Hepatic stellate cell (primary cell): ENCODE data around the gene FAF1.
"Not testable (repeated sequence)": the region's sequence is repeated elsewhere in the genome, so short reads cannot be mapped to it uniquely, and the experiment has no call there.

ENCODE experiments used
- DNase-seq: peaks from one replicate; pipeline ENCODE4 v3.0.0; 2011; ENCODE audit warnings: low spot score

FAF1 gene

DNA sequence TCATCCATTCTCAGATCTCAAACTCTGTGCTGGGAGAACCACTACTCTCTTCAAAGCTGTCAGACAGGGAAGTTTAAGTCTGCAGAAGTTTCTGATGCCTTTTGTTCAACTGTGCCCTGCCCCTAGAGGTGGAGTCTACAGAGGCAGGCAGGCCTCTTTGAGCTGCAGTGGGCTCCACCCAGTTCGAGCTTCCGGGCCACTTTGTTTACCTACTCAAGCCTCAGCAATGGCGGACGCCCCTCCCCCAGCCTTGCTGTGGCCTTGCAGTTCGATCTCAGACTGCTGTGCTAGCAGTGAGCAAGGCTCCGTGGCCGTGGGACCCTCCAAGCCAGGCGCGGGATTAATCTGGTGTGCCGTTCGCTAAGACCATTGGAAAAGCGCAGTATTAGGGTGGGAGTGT, 49.7 kb downstream of the FAF1 start:
- DNase-seq, result not testable (repeated sequence)

DNA sequence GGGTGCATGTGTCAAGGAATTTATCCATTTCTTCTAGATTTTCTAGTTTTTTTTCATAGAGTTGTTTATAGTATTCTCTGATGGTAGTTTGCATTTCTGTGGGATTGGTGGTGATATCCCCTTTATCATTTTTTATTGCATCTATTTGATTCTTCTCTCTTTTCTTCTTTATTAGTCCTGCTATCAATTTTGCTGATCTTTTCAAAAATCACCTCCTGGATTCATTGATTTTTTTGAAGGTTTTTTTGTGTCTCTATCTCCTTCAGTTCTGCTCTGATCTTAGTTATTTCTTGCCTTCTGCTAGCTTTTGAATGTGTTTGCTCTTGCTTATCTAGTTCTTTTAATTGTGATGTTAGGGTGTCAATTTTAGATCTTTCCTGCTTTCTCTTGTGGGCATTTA, 52.5 kb downstream of the FAF1 start:
- DNase-seq, result not testable (repeated sequence)

DNA sequence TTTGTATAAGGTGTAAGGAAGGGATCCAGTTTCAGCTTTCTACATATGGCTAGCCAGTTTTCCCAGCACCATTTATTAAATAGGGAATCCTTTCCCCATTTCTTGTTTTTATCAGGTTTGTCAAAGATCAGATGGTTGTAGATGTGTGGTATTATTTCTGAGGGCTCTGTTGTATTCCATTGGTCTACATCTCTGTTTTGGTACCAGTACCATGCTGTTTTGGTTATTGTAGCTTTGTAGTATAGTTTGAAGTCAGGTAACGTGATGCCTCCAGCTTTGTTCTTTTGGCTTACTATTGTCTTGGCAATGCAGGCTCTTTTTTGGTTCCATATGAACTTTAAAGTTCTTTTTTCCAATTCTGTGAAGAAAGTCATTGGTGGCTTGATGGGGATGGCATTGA, 54.0 kb downstream of the FAF1 start:
- not testable (repeated sequence) for DNase-seq

DNA sequence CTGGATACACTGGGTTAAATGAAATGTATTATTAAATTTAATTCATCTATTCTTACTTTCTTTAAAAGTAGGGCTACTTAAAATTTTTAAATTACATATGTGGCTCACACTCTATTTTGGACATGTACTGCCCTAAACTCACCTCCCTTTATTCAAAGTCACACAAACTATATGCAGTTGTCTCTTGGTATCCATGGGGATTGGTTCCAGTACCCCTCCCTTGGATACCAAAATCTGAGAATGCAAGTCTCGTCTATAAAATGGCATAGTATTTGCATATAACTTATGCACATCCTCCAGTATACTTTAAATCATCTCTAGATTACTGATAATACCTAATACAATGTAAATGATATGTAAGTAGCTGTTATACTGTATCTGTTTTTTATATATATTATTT, 57.6 kb downstream of the FAF1 start:
- no peak for DNase-seq

DNA sequence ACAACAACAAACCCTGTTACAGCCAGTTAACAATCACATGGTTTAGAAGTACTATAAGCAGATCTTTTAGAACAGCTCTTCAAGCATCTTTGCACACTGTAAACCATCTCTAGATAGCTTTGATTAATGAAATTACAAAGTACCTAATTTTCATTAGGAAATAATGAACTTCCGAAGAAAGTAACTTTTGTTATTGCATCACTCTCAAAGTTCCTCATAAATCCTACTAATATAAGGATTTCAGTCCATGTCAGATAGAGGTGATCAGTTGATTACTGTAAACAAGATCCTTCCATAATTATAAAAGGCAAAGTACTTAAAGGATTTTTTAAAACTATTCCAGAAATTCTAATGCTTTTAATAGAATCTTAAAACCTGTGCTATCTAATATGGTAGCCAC, 58.2 kb downstream of the FAF1 start:
- no peak for DNase-seq

DNA sequence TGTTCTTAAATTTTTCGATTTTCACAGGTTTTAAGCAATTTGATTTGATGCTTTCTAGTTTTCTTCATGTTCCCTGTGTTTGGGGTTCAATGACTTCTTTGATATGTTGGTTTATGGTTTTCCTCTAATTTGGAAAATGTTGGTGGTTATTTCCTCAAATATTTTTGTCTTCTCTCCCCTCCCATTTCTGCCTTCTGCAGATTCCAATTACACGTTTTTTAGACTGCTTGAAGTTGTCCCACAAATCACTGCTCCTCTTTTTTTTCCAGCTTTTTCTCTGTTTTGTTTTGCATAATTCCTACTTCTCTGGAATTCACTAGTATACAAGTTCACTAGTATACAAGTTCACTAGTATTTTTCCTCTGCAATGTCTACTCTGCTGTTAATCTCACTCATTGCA, 61.3 kb downstream of the FAF1 start:
- DNase-seq, result no peak

DNA sequence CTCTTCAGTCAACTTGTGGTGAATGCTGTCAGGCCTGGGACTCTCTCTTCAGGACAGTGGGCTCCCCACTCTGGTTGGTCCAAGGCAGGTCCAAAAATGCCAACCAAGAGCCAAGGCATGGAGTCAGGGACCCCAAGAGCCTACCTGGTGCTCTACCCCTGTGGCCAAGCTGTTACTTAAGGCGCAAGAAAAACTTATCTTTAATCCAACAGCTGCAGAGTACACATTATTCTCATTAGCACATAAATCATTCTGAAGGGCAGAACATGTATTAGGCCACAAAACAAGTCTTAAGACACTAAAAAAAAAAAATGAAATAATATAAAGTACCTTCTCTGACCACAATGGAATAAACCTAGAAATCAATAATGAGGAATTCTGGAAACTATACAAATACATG, 65.7 kb downstream of the FAF1 start:
- no peak for DNase-seq

DNA sequence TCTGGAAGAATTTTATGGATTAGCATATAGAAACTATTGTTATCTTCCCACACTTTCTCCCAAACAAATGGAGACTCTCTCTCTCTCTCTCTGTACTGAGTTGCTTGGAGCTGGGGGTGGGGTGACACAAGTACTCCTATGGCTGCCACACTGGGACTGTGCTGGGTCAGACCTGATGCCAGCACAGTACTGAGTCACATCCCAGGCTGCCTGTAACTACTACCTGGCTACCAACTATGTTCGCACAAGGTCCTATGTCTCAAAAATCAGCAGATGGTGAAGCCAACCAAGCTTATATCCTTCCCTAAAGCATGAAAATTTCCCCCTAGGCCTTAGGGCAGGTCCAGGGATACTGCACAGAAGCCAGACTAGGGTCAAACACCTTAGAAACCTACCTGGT, 66.6 kb downstream of the FAF1 start:
- no peak for DNase-seq

DNA sequence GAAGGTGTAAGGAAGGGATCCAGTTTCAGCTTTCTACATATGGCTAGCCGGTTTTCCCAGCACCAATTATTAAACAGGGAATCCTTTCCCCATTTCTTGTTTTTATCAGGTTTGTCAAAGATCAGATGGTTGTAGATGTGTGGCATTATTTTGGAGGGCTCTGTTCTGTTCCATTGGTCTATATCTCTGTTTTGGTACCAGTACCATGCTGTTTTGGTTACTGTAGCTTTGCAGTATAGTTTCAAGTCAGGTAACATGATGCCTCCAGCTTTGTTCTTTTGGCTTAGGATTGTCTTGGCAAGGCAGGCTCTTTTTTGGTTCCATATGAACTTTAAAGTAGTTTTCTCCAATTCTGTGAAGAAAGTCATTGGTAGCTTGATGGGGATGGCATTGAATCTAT, 72.5 kb downstream of the FAF1 start:
- DNase-seq, result not testable (repeated sequence)

DNA sequence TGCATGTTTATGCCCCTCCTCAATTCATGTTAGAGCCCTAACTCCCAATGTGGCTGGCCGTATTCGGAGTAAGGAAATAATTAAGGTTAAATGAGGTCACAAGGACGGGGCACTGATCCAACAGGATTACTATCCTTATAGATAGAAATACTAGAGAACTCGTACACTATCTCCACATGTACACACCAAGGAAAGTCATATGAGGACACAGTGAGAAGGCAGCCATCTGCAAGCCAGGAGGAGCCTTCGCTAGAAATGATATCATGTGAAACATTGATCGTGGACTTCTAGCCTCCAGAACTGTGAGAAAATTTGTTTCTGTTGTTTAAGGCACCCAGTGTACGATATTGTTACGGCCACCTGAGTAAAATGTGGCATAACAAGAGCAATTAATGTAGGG, 79.7 kb downstream of the FAF1 start:
- DNase-seq, result no peak

DNA sequence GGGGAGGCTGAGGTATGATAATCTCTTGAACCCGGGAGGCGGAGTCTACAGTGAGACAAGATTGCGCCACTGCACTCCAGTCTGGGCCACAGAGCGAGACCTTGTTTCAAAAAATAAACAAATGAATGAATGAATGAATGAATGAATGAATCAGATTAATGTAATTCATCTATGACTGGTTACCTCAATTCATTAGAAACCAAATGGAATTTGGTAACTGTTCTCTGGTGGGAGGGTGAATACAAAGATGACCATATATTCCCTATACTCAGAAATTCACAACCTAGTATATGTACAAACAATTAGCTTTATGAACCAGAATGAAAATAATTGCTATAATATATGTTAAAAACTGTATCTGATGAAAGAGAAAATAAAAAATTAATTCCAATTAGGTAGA, 80.9 kb downstream of the FAF1 start:
- no peak for DNase-seq

DNA sequence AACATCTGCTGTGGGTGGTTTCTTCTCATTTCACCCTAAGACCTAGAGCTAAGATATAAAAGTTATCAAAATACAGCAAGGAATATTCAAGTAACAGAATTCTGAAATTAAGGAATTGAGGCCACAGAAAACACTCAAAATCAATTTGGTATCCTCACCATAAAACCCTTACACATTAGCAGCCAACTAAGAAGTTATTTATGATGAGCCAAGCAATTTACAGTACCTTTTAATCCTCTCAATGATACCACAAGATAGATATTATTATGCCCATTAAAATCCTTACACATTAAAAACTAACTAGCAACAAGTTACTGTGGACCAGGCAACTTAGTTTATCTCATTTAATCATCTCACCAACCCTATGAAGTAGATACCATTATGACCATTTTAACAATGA, 81.6 kb downstream of the FAF1 start:
- DNase-seq, result no peak

DNA sequence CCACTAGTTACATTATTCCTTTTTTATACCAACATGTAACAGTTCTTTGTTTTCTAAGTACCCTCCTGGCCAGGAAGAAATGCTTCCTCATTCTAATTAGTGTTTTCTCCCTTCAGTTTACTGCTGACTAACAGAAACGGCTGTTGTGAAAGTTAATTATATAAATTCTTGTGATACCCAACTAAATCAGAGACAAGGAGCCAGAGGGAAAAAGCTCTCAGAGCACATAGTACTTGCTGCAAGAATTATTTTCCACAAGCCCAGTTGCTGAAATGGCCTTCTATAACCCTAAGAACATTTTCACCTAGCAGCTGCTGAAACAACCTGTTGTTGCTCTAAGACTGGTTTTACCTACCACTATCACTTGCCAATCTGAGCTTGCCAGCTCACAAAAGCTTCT, 82.4 kb downstream of the FAF1 start:
- DNase-seq, result no peak

DNA sequence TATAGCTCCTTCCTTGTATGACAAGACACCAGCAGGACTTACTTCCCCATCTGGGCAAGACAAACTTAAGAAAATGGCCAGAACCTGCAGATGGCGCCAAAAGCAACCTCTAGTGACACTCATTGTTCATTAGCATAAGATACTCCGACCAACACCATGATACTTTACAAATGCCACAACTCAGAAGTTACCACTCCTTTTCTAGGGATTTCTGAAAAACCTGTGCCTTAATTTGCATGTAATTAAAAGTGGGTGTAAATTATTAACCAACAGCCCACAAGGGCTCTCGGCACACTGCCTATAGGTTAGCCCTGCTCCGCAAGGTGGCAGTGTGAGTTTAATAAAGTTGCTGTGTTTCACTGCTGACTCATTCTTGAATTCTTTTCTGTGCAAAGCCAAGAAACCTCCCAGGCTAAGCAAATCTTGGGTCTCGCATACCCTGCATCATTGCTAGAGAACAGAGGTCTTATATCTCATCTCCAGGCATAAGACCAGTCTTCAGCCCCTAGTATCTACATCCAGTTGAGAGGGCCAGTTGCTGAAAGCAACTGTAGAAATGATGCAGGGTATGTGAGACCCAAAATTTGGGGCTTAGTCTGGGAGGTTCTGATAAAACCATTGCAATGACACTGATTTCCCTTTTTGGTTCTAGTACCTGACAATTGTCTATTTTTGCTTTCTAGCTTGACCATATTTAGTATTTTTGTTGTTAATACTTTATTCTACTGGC, 86.4 kb downstream of the FAF1 start:
- DNase-seq, result peak; percentile 14

DNA sequence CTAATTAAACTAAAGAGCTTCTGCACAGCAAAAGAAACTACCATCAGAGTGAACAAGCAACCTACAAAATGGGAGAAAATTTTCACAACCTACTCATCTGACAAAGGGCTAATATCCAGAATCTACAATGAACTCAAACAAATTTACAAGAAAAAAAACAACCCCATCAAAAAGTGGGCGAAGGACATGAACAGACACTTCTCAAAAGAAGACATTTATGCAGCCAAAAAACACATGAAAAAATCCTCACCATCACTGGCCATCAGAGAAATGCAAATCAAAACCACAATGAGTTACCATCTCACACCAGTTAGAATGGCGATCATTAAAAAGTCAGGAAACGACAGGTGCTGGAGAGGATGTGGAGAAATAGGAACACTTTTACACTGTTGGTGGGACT, 95.2 kb downstream of the FAF1 start:
- DNase-seq, result not testable (repeated sequence)

DNA sequence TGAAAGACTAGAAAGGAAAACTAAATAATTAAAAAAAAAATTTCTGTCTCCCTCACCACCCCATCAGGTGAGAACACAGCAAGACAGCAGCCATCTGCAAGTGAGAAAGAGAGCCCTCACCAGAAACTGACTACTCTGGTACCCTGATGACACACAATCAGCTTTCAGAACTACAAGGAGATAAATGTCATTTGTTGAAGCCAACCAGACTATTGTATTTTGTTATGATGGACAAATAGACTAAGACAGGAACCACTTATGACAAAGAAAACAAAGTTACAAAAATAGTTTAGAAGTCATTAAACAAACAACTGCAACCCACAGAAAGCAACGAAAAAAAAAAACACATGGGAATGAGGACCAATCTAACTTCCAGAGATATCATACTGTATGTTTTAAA, 98.3 kb downstream of the FAF1 start:
- DNase-seq, result peak; percentile 11

DNA sequence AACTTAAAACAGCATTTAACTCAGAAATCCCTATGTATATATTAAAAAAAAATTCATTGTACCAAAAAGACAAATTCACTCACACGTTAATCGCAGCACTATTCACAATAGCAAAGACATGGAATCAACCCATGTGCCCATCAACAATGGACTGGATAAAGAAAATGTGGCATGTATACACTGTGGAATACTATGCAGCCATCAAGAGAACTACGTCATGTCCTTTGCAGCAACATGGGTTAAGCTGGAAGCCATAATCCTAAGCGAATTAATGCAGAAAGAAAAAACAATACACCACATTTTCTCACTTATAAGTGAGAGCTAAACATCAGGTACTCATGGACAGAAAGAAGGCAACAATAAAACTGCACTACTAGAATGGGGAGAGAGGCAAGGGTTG, 99.4 kb downstream of the FAF1 start:
- DNase-seq, result no peak

DNA sequence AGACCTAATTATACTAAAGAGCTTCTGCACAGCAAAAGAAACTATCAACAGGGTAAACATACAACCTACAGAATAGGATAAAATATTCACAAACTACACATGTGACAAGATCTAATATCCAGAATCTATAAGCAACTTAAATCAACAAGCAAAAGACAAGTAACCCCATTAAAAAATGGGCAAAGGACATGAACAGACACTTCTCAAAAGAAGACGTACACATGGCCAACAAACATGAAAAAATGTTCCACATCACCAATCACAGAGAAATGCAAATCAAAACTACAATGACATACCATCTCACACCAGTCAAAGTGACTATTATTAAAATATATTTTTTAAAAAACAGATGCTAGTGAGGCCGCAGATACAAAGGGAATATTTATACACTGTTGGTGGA, 99.8 kb downstream of the FAF1 start:
- DNase-seq, result no peak

DNA sequence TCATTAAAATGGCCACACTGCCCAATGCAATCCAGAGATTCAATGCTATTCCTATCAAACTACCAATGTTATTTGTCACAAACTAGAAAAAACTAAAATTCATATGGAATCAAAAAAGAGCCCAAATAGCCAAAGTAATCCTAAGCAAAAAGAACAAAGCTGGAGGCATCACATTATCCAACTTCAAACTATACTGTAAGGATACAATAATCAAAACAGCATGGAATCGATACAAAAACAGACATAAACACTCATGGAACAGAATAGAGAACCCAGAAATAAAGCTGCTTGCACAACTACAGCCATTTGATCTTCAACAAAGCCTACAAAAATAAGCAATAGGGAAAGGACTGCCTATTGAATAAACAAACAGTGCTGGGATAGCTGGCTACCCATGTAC, 100.4 kb downstream of the FAF1 start:
- no peak for DNase-seq

DNA sequence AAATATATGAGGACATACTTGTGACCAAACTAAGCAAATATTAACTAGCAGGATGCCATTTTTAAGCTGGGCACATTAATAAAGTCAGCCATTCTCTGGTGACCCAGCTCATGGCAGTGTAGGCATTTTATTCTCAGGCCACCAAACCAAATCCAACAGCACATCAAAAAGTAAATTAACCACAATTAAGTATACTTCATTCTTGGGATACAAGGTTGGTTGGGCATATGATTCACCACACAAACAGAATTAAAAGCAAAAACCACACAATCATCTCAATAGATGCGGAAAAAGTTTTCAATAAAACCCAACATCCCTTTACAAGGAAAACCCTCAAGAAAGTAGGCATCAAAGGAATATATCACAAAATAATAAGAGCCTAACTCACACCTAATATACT, 101.3 kb downstream of the FAF1 start:
- DNase-seq, result no peak

DNA sequence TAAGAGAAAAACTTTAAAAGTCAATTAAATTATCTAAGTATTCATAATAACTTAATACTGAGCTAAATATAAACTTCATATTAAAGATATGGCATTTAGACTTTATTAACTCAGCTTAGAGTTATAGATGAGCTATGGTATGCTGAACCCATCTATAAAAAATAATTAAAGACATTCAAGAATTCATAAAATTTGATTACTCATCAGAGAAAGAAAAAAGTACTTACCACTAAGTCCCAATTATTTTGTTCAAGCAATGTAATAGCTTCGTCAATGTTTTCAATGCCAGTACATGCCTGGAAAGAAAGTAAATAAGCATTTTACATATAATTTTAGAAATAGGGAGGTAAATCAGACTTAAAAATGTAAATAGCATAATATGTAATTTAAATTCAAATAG, 102.4 kb downstream of the FAF1 start:
- DNase-seq, result no peak

DNA sequence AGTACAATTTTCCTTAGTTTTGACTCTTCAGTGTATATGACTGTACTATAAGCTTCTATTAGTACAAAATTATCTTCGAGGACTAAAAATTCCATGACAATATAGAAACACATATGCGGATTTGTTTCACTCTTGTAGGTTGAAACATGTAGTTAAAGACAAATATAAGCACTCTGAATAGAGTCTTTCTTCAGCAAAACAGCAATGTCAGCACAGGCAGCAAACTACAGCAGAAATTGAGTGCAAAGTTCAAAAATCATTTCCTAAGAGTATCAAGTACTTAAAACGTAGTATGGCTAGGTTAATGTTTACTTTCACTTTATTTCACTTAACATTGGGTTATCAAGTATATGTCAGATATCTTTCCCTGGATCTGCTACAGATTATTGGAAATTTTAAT, 106.7 kb downstream of the FAF1 start:
- DNase-seq, result no peak

DNA sequence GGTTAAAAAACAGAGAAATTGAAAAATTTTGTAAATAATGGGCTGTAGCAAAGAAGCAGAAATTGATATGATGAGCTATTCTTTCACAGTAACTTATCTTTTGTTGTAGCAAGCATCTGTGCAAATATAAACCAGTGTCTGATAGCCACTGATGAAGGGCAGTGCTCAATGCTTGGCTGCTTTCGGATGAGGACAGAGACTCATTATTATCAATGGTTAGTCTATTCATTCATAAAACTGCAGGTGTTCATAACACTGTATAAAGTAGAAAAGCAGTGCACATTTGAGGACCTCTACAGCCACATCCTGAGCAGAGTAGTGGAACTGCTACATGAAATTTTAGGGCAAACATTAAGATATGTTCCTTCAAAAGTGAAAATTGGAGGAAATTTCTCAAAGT, 107.2 kb downstream of the FAF1 start:
- no peak for DNase-seq

DNA sequence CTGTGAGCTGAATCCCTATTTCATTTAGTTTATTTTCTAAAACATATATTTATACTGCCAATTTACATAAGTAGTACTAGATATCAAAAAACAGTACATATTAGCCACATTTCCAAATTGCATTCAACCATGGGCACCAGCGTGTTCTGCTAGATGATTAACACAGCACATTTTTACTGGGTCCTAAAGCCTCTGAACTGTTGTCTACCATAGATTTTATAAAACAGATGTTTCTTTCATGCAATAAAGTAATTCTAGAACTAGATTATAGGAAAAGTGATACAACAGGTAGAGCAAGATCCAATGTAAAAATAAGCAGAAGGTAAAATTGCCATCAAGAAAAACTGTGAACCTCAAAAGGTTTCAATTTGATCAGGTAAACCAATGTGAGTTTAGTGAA, 108.6 kb downstream of the FAF1 start:
- DNase-seq, result no peak

DNA sequence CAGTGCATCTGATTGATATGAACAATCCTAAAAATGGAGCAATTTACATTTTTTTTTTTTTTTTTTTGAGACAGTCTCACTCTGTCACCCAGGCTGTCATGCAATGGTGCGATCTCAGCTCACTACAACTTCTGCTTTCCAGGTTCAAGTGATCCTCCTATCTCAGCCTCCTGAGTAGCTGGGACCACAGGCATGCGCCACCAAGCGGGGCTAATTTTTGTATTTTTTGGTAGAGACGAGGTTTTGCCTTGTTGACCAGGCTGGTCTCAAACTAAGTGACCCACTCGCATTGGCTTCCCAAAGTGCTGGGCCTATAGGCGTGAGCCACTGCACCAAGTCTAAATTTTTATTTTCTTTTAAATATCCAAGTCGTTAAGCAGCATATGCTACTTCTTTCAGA, 109.0 kb downstream of the FAF1 start:
- DNase-seq, result no peak
